AG04449 (cell line): ENCODE measurements around the gene CRYL1.

ENCODE experiments used
- CTCF ChIA-PET: fragments of 350-600 bp; formaldehyde crosslinking; extraction: SDS; loops from one replicate; lab custom pipeline; 2021; ENCODE audit warnings: antibody characterized with exemption; lab: Yijun Ruan, JAX
- POLR2A ChIA-PET: fragments of 400-600, 350-600 bp; formaldehyde crosslinking; extraction: SDS; loops from one replicate; lab custom pipeline; 2020; ENCODE audit warnings: antibody characterized with exemption, inconsistent platforms; lab: Yijun Ruan, JAX
- DNase-seq: peaks from one replicate; pipeline ENCODE4 v3.0.0-alpha.2; 2010; ENCODE audit warnings: low read depth, low spot score
- H3K4me3 ChIP-seq: 2 replicates; pipeline ENCODE4 v1.5.1; 2011; ENCODE audit warnings: low read depth, mild to moderate bottlenecking, control low read depth, low read length
- CTCF ChIP-seq: IDR thresholded peaks from one replicate; pipeline ENCODE4 v1.5.1; 2011; ENCODE audit warnings: mild to moderate bottlenecking, moderate library complexity, low read length, control low read depth, inconsistent platforms; ENCODE audit not compliant: insufficient read depth; ENCODE audit errors: missing control alignments

The CRYL1 gene

GRCh38 chr13:20388184-20388583, 137.5 kb downstream of the CRYL1 start:
- H3K4me3 ChIP-seq = no peak overlapping the region
- POLR2A ChIA-PET = no interaction called here
- CTCF ChIA-PET = no interaction called here
- DNase-seq = no peak
- no peak for TF ChIP-seq CTCF

- ChIA-PET CTCF (no interaction called here), POLR2A (no interaction called here)
- no peak for DNase-seq
- TF ChIP-seq CTCF = no peak
- no peak overlapping the region for H3K4me3 ChIP-seq
Observed at GRCh38 chr13:20387441-20387971, 138.2 kb downstream of the CRYL1 start.

- POLR2A ChIA-PET = no interaction called here
- no peak for TF ChIP-seq CTCF
- no peak overlapping the region for H3K4me3 ChIP-seq
- CTCF ChIA-PET = no interaction called here
- DNase-seq = no peak
Observed at GRCh38 chr13:20387006-20387405, 138.7 kb downstream of the CRYL1 start.

- ChIA-PET CTCF (interaction anchor here (0.6 to 1.3 kb wide), 2 partner anchors 45 to 446 kb away, joined by 3 read pairs; no protein-coding TSS in a partner anchor), POLR2A (no interaction called here)
- no peak overlapping the region for H3K4me3 ChIP-seq
- no peak for TF ChIP-seq CTCF
- no peak for DNase-seq
Observed at GRCh38 chr13:20383058-20383457, 142.6 kb downstream of the CRYL1 start.

- TF ChIP-seq CTCF = no peak
- H3K4me3 ChIP-seq = no peak overlapping the region
- POLR2A ChIA-PET = no interaction called here
- no peak for DNase-seq
- CTCF ChIA-PET = no interaction called here
Observed at GRCh38 chr13:20381401-20381800, 144.3 kb downstream of the CRYL1 start.

GRCh38 chr13:20378721-20379120, 146.9 kb downstream of the CRYL1 start:
- no peak overlapping the region for H3K4me3 ChIP-seq
- no peak for DNase-seq
- CTCF ChIA-PET = no interaction called here
- no peak for TF ChIP-seq CTCF
- POLR2A ChIA-PET = no interaction called here
